ENCODE measurements around the gene IL31RA. TPM values are rescaled to one million over a fixed set of nuclear protein-coding genes. Genes with fewer than 3 reads are reported as not detected.

The IL31RA gene
- total RNA-seq, 4 donors from 2014 or later: 0.17 to 0.29 TPM; not detected in 2

DNA sequence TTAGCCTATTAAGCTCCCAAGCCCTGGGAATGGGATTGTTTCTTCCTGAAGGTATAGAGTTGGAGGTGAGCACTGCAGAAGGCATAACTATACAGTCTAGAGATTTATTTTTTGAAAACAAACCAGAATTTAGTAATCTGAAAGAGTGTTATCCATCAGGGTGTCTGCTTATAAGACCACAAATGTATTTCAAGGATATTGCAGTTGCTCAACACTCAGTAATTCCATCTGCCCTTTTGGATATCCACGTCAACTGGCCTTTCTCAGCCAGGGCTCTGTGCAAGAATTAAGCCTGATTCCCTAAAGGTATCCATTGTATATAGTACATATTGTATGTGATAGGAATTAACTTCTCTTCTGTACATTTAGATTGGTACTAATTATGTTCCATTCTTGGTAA lies 15.0 kb upstream of the IL31RA start:
- Histone ChIP-seq H3K27ac (replicated peaks in 1 of 4) (no peak overlapping the region), H3K4me3 (no peak overlapping the region), H3K27me3 (no peaks in the 10 kb centered on the region), H3K9me3 (no peaks in the 10 kb centered on the region), H3K36me3 (no peaks in the 10 kb centered on the region), H3K4me1 (no peaks in the 10 kb centered on the region)
- DNase-seq (ENCODE audit: extremely low spot score): no peak
- intact Hi-C loops (cut with DNase I): no loop called here
- 87% methylated on average over 1 of the region's 1 CpG for WGBS
- TF ChIP-seq POLR2AphosphoS5 (IDR thresholded peaks at IDR 0.05) (no peak), EP300 (IDR thresholded peaks at IDR 0.05) (no peak), POLR2A (IDR thresholded peaks at IDR 0.05; ENCODE audit: low read depth) (no peak)
- TF ChIP-seq, protein P1, sequence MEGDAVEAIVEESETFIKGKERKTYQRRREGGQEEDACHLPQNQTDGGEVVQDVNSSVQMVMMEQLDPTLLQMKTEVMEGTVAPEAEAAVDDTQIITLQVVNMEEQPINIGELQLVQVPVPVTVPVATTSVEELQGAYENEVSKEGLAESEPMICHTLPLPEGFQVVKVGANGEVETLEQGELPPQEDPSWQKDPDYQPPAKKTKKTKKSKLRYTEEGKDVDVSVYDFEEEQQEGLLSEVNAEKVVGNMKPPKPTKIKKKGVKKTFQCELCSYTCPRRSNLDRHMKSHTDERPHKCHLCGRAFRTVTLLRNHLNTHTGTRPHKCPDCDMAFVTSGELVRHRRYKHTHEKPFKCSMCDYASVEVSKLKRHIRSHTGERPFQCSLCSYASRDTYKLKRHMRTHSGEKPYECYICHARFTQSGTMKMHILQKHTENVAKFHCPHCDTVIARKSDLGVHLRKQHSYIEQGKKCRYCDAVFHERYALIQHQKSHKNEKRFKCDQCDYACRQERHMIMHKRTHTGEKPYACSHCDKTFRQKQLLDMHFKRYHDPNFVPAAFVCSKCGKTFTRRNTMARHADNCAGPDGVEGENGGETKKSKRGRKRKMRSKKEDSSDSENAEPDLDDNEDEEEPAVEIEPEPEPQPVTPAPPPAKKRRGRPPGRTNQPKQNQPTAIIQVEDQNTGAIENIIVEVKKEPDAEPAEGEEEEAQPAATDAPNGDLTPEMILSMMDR (IDR thresholded peaks at IDR 0.05): no peak

DNA sequence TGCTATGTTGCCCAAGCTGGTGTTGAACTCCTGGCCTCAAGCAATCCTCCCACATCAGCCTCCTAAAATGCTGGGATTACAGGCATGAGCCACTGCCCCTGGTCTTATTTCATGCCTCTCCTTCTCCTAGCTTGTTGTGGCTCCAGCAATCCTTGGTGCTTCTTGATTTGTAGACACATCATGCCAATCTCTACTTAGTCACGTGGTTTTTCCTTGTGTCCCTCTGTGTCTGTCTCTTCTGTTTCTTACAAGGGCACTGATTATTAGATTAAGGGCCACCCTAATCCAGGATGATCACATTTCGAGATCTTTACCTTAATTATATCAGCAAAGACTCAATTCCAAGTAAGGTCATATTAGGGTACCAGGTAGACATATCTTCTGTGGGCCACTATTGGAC lies 9.2 kb upstream of the IL31RA start:
- H3K4me3 ChIP-seq: no peak overlapping the region
- TF ChIP-seq POLR2A (IDR thresholded peaks at IDR 0.05; ENCODE audit: low read depth) (no peak), POLR2AphosphoS5 (IDR thresholded peaks at IDR 0.05) (no peak), EP300 (IDR thresholded peaks at IDR 0.05) (no peak)
- TF ChIP-seq, protein P1 (IDR thresholded peaks at IDR 0.05): no peak
- H3K9me3 ChIP-seq: no peaks in the 10 kb centered on the region
- no peaks in the 10 kb centered on the region for H3K4me1 ChIP-seq
- intact Hi-C loops (cut with DNase I): no loop called here
- H3K27me3 ChIP-seq: no peaks in the 10 kb centered on the region
- WGBS: 80% methylated on average over 2 of the region's 2 CpGs
- no peak for DNase-seq (ENCODE audit: extremely low spot score)
- H3K27ac ChIP-seq (replicated peaks in 1 of 4): no peak overlapping the region
- no peaks in the 10 kb centered on the region for H3K36me3 ChIP-seq

DNA sequence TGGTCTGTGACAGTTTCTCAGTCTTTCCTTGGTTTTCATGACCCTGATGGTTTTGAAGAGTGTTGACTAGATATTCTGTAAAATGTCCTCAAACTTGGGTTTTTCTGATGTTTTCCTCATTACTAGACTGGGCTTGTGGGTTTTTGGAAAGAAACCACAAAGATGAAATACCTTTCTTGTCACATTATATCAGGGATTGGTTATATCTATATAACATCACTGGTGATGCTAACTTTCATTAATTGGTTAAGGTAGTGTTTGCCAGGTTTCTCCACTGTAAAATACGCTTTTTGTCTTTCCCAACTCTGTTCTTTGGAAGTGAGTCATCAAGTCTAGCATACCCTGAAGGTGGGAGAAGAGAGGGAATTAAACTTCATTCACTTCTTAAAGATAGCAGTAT lies 3.3 kb upstream of the IL31RA start:
- no peaks in the 10 kb centered on the region for H3K27me3 ChIP-seq

DNA sequence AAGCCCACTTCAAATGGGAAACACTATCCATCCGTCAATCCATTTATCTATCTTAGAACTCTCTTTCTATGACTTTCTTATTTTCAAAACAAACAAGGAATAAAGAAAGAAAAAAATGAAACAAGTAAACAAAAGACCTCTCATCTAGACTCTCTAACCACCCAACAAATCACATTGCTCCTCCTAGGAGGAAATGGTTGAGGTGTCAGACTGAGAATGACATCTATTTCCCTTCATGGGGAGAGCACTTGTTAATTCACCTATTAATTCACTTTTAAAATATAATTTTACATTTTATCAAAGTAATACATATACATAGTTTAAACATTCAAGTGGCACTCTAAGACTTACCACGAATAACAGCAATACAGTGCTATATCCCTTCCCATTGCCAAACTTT lies 2.4 kb upstream of the IL31RA start:
- WGBS: 83% methylated on average over 2 of the region's 2 CpGs
- H3K4me1 ChIP-seq: no peaks in the 10 kb centered on the region

More for the DNA sequence above, 3.3 kb upstream of the IL31RA start:
- H3K4me1 ChIP-seq: no peaks in the 10 kb centered on the region
- 77% methylated on average over 1 of the region's 1 CpG for WGBS
- no peak overlapping the region for H3K27ac ChIP-seq (replicated peaks in 1 of 4)
- DNase-seq (ENCODE audit: extremely low spot score): no peak
- TF ChIP-seq, protein P1 (IDR thresholded peaks at IDR 0.05): no peak
- TF ChIP-seq POLR2A (IDR thresholded peaks at IDR 0.05; ENCODE audit: low read depth): no peak
- no peak for TF ChIP-seq EP300 (IDR thresholded peaks at IDR 0.05)
- no peak for TF ChIP-seq POLR2AphosphoS5 (IDR thresholded peaks at IDR 0.05)
- H3K9me3 ChIP-seq: no peaks in the 10 kb centered on the region
- intact Hi-C loops (cut with DNase I): no loop called here
- no peaks in the 10 kb centered on the region for H3K36me3 ChIP-seq
- H3K4me3 ChIP-seq: no peak overlapping the region

DNA sequence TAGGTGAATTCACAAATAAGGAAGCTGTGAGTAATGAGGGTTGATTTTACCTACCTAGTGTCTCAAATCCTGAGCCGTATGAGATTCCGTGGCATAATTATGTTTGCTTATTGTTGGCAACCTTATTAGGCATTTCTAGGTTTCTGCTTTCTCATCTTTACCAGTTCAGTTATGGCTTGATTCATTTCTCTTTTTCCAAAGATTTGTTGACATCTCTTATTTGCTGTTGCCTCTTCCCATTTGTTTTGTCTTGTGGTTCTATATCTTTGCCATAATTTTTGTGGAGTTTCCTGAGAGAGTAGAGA lies 470 bp downstream of the IL31RA start:
- H3K9me3 ChIP-seq: no peaks in the 10 kb centered on the region
- no peak for TF ChIP-seq POLR2A (IDR thresholded peaks at IDR 0.05; ENCODE audit: low read depth)
- TF ChIP-seq POLR2AphosphoS5 (IDR thresholded peaks at IDR 0.05): no peak
- TF ChIP-seq EP300 (IDR thresholded peaks at IDR 0.05): no peak
- TF ChIP-seq, protein P1 (IDR thresholded peaks at IDR 0.05): no peak
- no peaks in the 10 kb centered on the region for H3K4me1 ChIP-seq
- 92% methylated on average over 2 of the region's 2 CpGs for WGBS
- H3K27ac ChIP-seq (replicated peaks in 1 of 4): no peak overlapping the region
- intact Hi-C loops (cut with DNase I): no loop called here
- DNase-seq (ENCODE audit: extremely low spot score): no peak
- H3K4me3 ChIP-seq: no peak overlapping the region
- H3K27me3 ChIP-seq: no peaks in the 10 kb centered on the region
- no peaks in the 10 kb centered on the region for H3K36me3 ChIP-seq

More for the DNA sequence above, 2.4 kb upstream of the IL31RA start:
- Histone ChIP-seq H3K4me3 (no peak overlapping the region), H3K9me3 (no peaks in the 10 kb centered on the region), H3K36me3 (no peaks in the 10 kb centered on the region), H3K27ac (replicated peaks in 1 of 4) (no peak overlapping the region), H3K27me3 (no peaks in the 10 kb centered on the region)
- no peak for DNase-seq (ENCODE audit: extremely low spot score)
- TF ChIP-seq POLR2A (IDR thresholded peaks at IDR 0.05; ENCODE audit: low read depth): no peak
- TF ChIP-seq POLR2AphosphoS5 (IDR thresholded peaks at IDR 0.05): no peak
- TF ChIP-seq, protein P1 (IDR thresholded peaks at IDR 0.05): no peak
- no peak for TF ChIP-seq EP300 (IDR thresholded peaks at IDR 0.05)
- intact Hi-C loops (cut with DNase I): no loop called here
